Panc1 (cell line): Measurements from ENCODE around the gene SLC35A3. TPM values are rescaled to one million over a fixed set of nuclear protein-coding genes. Genes with fewer than 3 reads are reported as not detected.

Experiments
- ATAC-seq: fragments of 200-7000 bp; cut with Tn5 transposase; 2 replicates; pipeline ENCODE4 v1.9.1; 2020; ENCODE audit warnings: mild to moderate bottlenecking, moderate library complexity
- BruUV-seq: library from RNA; stranded (reverse); fragments of 400-500 nt; replicated peaks from 2 replicates; lab custom pipeline; 2021; lab: Mats Ljungman, UMichigan
- CTCF ChIA-PET: fragments of 300-600 bp; sonication (Branson Sonifier 250); formaldehyde crosslinking; loops from one replicate; lab custom pipeline; 2022; ENCODE audit warnings: antibody characterized with exemption; lab: Charles Lee
- POLR2A ChIA-PET: fragments of 300-600 bp; sonication (Branson Sonifier 250); formaldehyde crosslinking; loops from one replicate; lab custom pipeline; 2022; ENCODE audit warnings: antibody characterized with exemption; lab: Charles Lee
- DNase-seq: peaks from one replicate; pipeline ENCODE4 v3.0.0-alpha.2; 2010; ENCODE audit warnings: low read depth, low spot score
- H3K27ac ChIP-seq: 2 replicates; pipeline ENCODE4 v1.5.1; 2011; ENCODE audit warnings: mild to moderate bottlenecking, low read length, inconsistent platforms
- H3K27me3 ChIP-seq: fragments of 200-500 bp; sonication (Bioruptor generic); 2 replicates; pipeline ENCODE4 v1.6.0; 2014; ENCODE audit warnings: low read length, inconsistent platforms; ENCODE audit not compliant: control insufficient read depth, insufficient read depth
- H3K36me3 ChIP-seq: fragments of 200-500 bp; sonication (Bioruptor generic); 2 replicates; pipeline ENCODE4 v1.5.1; 2014; ENCODE audit warnings: inconsistent platforms, mild to moderate bottlenecking, low read length, moderate library complexity; ENCODE audit not compliant: control insufficient read depth, insufficient read depth
- H3K4me1 ChIP-seq: 2 replicates; pipeline ENCODE4 v1.5.1; 2011; ENCODE audit warnings: inconsistent platforms, mild to moderate bottlenecking, low read length, moderate library complexity; ENCODE audit not compliant: control insufficient read depth, insufficient read depth
- H3K4me3 ChIP-seq, 2 experiments: 2 replicates each; pipeline ENCODE4 v1.5.1; 2011 to 2012; ENCODE audit warnings: low read depth in 2 of 2, low read length in 2 of 2, mild to moderate bottlenecking in 2 of 2, inconsistent platforms in 1 of 2, moderate library complexity in 1 of 2
- H3K9me3 ChIP-seq: fragments of 200-500 bp; sonication (Bioruptor generic); 2 replicates; pipeline ENCODE4 v1.5.1; 2014; ENCODE audit warnings: low read depth, mild to moderate bottlenecking, inconsistent platforms, low read length, moderate library complexity; ENCODE audit not compliant: control insufficient read depth, insufficient read depth
- POLR2AphosphoS5 ChIP-seq: IDR thresholded peaks from 2 replicates; pipeline ENCODE4 v1.6.1; 2012; ENCODE audit warnings: mild to moderate bottlenecking, low read depth, low read length, moderate library complexity
- REST ChIP-seq, 2 experiments: IDR thresholded peaks; 2 replicates each; pipeline ENCODE4 v1.6.1; 2011 to 2012; ENCODE audit warnings: low read depth in 2 of 2, control low read depth in 1 of 2, low read length in 1 of 2, mild to moderate bottlenecking in 1 of 2, moderate library complexity in 1 of 2; ENCODE audit not compliant: insufficient read depth in 1 of 2
- SIN3A ChIP-seq: IDR thresholded peaks from 2 replicates; pipeline ENCODE4 v1.6.1; 2012; ENCODE audit warnings: low read depth, mild to moderate bottlenecking, low read length, moderate library complexity, borderline replicate concordance; ENCODE audit not compliant: insufficient read depth
- TCF7L2 ChIP-seq: IDR thresholded peaks from 2 replicates; pipeline ENCODE4 v1.6.1; 2011; ENCODE audit warnings: mild to moderate bottlenecking, low read depth, low read length, inconsistent platforms
- in situ Hi-C: cut with HindIII; loops from 2 replicates; pipeline ENCODE4 v1.10.0; 2016; ENCODE audit warnings: low sequenced_read_pairs, low pct_unique_long_range_greater_than_20kb
- intact Hi-C: fragments of 100-400 bp; cut with micrococcal nuclease; formaldehyde crosslinking; loops from one replicate; pipeline ENCODE4 v1.10.0; 2022; ENCODE audit not compliant: unreplicated experiment
- total RNA-seq: library from RNA; stranded (reverse); gene quantifications from one replicate; pipeline ENCODE4 v1.2.1, GENCODE V29; 2021; ENCODE audit not compliant: unreplicated experiment
- TF ChIP-seq, protein P1 (sequence below): fragments of 450-650 bp; IDR thresholded peaks from 2 replicates; pipeline ENCODE4 v1.5.1; 2017; ENCODE audit warnings: mild to moderate bottlenecking

Gene SLC35A3
- total RNA-seq, 1 experiment from 2014 or later = 15.9 TPM

DNA sequence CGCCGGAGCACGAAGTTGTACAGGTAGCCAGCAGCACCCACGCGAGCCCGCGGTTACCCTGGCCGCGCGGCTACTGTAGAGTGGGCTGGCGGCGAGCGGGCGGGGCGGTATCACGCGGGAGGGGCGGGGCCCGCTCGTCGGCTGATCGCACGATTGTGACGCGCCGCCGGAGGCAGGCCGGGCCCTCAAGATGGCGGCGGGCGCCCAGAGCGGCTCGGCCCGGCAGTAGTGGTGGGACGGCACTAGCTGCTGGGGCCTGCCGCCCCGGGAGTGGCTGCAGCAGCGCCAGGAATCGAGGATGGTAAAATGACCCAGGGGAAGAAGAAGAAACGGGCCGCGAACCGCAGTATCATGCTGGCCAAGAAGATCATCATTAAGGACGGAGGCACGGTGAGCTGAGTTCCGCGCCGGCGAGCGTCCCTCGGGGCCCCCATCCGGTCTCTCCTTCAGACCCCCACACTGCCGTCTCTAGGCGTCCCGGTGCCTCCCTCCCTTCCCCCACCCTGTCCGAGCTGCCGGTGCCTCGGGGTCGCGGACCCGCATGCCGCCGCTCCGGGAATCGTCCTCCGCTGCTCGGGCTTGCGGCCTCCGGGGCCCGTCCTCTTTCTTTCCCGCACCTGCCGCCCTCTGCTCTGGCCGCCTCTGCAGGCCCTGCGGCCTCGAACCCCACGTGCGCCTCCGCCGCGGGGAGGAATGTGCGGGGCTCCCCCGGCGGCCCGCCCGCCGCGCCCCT is 68.3 kb downstream of the SLC35A3 start:
- ChIA-PET POLR2A (interaction anchor here (0.5 to 0.6 kb wide), 2 partner anchors 10 to 390 kb away, joined by 4 to 5 read pairs; no protein-coding TSS in a partner anchor), CTCF (no interaction called here)
- no peaks in the 10 kb centered on the region for H3K9me3 ChIP-seq
- no peaks in the 10 kb centered on the region for H3K27me3 ChIP-seq
- DNase-seq (no peak), ATAC-seq (peak; percentile 96)
- intact Hi-C loops (loop anchor here (10.0 kb wide), 1 partner anchor 233 kb away; no protein-coding TSS in a partner anchor), in situ Hi-C loops (no loop called here)
- peak overlapping the region; percentile 92 for H3K27ac ChIP-seq
- no TSS peak for BruUV-seq
- peaks cover 4% of the 10 kb centered on the region; the same call in 1 of the 2 replicates for H3K4me1 ChIP-seq
- TF ChIP-seq, protein P1, sequence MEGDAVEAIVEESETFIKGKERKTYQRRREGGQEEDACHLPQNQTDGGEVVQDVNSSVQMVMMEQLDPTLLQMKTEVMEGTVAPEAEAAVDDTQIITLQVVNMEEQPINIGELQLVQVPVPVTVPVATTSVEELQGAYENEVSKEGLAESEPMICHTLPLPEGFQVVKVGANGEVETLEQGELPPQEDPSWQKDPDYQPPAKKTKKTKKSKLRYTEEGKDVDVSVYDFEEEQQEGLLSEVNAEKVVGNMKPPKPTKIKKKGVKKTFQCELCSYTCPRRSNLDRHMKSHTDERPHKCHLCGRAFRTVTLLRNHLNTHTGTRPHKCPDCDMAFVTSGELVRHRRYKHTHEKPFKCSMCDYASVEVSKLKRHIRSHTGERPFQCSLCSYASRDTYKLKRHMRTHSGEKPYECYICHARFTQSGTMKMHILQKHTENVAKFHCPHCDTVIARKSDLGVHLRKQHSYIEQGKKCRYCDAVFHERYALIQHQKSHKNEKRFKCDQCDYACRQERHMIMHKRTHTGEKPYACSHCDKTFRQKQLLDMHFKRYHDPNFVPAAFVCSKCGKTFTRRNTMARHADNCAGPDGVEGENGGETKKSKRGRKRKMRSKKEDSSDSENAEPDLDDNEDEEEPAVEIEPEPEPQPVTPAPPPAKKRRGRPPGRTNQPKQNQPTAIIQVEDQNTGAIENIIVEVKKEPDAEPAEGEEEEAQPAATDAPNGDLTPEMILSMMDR = no peak
- peak; percentile 91 for TF ChIP-seq POLR2AphosphoS5
- H3K4me3 ChIP-seq = peak overlapping the region; percentile 61 to 65
- H3K36me3 ChIP-seq = peaks cover 6% of the 10 kb centered on the region; the same call in 1 of the 2 replicates

DNA sequence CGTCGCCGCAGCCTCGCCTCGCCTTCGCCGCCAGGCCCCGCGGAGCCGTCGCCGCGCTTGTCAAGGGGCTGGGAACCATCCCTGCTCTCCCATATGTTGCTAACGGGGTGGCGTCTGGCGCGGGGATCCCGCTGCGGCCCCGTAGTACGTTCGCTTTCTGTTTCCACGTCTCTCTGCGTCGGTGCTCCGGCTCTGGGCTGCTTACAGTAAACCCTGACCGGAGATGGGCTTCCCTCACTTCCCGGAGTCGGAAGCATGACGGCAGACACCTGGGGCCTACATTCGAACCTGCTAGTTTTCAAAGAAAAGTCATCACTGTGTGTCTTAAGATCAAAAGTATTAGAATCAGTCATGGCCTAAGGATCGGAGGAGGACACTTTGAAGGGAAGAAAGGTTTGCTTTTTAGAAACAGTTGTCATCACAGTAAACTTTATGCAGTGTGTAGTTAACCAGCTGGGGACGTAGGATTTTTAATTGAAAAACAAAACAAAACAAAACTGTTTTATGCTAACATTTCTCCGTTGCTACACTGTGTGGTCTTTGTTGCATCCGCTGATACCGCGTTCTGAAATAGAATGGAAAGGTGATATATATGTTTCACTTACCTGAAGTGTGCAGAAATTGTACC is 69.0 kb downstream of the SLC35A3 start:
- intact Hi-C loops = loop anchor here (10.0 kb wide), 1 partner anchor 234 kb away; no protein-coding TSS in a partner anchor
- H3K27ac ChIP-seq = peak overlapping the region; percentile 84
- H3K9me3 ChIP-seq = no peaks in the 10 kb centered on the region
- peaks cover 6% of the 10 kb centered on the region; the same call in 1 of the 2 replicates for H3K36me3 ChIP-seq
- H3K27me3 ChIP-seq = no peaks in the 10 kb centered on the region
- TF ChIP-seq TCF7L2 (no peak), REST (IDR thresholded peaks at IDR 0.05; ENCODE audit: insufficient read depth in 1 of 2, low read depth in 2 of 2, low read length in 1 of 2) (no peak)
- ATAC-seq (peak; percentile 73), DNase-seq (no peak)
- BruUV-seq = no TSS peak
- POLR2A ChIA-PET = no interaction called here
- H3K4me1 ChIP-seq = peaks cover 4% of the 10 kb centered on the region; the same call in 1 of the 2 replicates
- in situ Hi-C loops = no loop called here
- CTCF ChIA-PET = no interaction called here
- H3K4me3 ChIP-seq = peak overlapping the region; percentile 61 to 65

- peaks cover 4% of the 10 kb centered on the region; the same call in 1 of the 2 replicates for H3K4me1 ChIP-seq
- H3K4me3 ChIP-seq = peak overlapping the region; percentile 61 to 65; a peak in 3 of 4 replicates
- no peak for ATAC-seq
- no peak for DNase-seq
- CTCF ChIA-PET = no interaction called here
- POLR2A ChIA-PET = no interaction called here
- intact Hi-C loops = loop anchor here (10.0 kb wide), 1 partner anchor 235 kb away; no protein-coding TSS in a partner anchor
- no TSS peak for BruUV-seq
- TF ChIP-seq REST (IDR thresholded peaks at IDR 0.05; ENCODE audit: insufficient read depth in 1 of 2, low read depth in 2 of 2, low read length in 1 of 2) (no peak), TCF7L2 (no peak), POLR2AphosphoS5 (no peak), SIN3A (no peak)
- TF ChIP-seq, protein P1 = no peak
- peaks cover 6% of the 10 kb centered on the region; the same call in 1 of the 2 replicates for H3K36me3 ChIP-seq
- H3K27ac ChIP-seq = peak overlapping the region; percentile 84
- in situ Hi-C loops = no loop called here
- H3K9me3 ChIP-seq = no peaks in the 10 kb centered on the region
- H3K27me3 ChIP-seq = no peaks in the 10 kb centered on the region
Observed at GRCh38 chr1:100039591-100039990, 69.8 kb downstream of the SLC35A3 start.
